GM13976 (cell line): ENCODE results near the gene TGFBR3.
"Not testable (repeated sequence)": the region's sequence is repeated elsewhere in the genome, so short reads cannot be mapped to it uniquely, and the experiment has no call there.

Experiments
- DNase-seq: peaks from one replicate; pipeline ENCODE4 v3.0.0; 2012; ENCODE audit warnings: low spot score
- CTCF ChIP-seq: IDR thresholded peaks from 2 replicates; pipeline ENCODE4 v1.5.1; 2012; ENCODE audit warnings: borderline replicate concordance, mild to moderate bottlenecking; ENCODE audit not compliant: insufficient read depth; ENCODE audit errors: extremely low read depth, missing control alignments, control extremely low read depth
- in situ Hi-C: fragments of 300-500 bp; cut with MboI; formaldehyde crosslinking; loops from one replicate; pipeline ENCODE4 v1.12.0; 2022; ENCODE audit warnings: low sequenced_read_pairs, mixed read lengths, inconsistent platforms; ENCODE audit not compliant: unreplicated experiment

TGFBR3 gene

GRCh38 chr1:91835087-91835521, 50.8 kb downstream of the TGFBR3 start:
- no peak for DNase-seq
- in situ Hi-C loops: no loop called here
- TF ChIP-seq CTCF: no peak

- in situ Hi-C loops, DNase-seq: not testable (repeated sequence)
Measured at GRCh38 chr1:91834549-91834948, 51.4 kb downstream of the TGFBR3 start.

- no peak for DNase-seq
- TF ChIP-seq CTCF: no peak
- in situ Hi-C loops: no loop called here
Measured at GRCh38 chr1:91833946-91834345, 52.0 kb downstream of the TGFBR3 start.

- in situ Hi-C loops: no loop called here
- DNase-seq: no peak
- no peak for TF ChIP-seq CTCF
Measured at GRCh38 chr1:91831132-91831930, 54.6 kb downstream of the TGFBR3 start.

GRCh38 chr1:91830242-91831131, 55.5 kb downstream of the TGFBR3 start:
- in situ Hi-C loops: no loop called here
- no peak for TF ChIP-seq CTCF

GRCh38 chr1:91829293-91830153, 56.4 kb downstream of the TGFBR3 start:
- in situ Hi-C loops: no loop called here
- TF ChIP-seq CTCF: no peak
- DNase-seq: no peak

More at GRCh38 chr1:91830242-91831131, 55.5 kb downstream of the TGFBR3 start:
- no peak for DNase-seq
